Measurements from ENCODE around the gene MAP2. TPM values are rescaled to one million over a fixed set of nuclear protein-coding genes. Genes with fewer than 3 reads are reported as not detected.

MAP2 gene
- total and polyA plus RNA-seq, 2 of the 13 experiments (the other 11 are each of a cell fraction or from before 2014, with no cell fraction given): 0.08 TPM; not detected in 1

DNA sequence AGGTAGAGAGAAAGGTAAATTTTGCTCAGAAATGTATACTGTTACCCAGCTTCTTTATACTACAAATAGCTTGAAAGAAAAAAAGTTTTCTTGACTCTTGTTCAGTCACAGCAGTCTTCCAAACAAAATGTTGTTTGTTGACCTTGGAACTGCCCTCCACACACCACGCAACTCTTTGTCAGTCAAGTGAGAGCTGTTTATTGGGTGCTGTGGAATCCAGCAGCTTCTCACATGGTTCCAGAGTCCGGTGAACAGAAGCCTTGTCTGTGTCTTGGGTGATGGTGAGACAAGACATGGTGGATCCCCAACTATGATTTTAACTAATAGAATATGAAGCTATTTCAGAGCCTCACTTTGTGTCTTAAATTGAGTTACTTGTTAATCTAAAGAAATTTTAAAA is 112.5 kb downstream of the MAP2 start:
- intact Hi-C loops (cut with micrococcal nuclease; ENCODE audit: unreplicated experiment): no loop called here
- ATAC-seq: peak; percentile 66
- no peak for FAIRE-seq

GRCh38 chr2:209547726-209548125 is 123.9 kb downstream of the MAP2 start:
- Histone ChIP-seq H3K27me3 (ENCODE audit: control insufficient read depth in 1 of 2, insufficient read depth in 2 of 2, low read length in 2 of 2) (no peaks in the 10 kb centered on the region), H3K4me2 (ENCODE audit: low read depth, low read length) (no peak overlapping the region), H3K79me2 (ENCODE audit: insufficient read depth, low read length) (no peaks in the 10 kb centered on the region), H3K4me1 (ENCODE audit: insufficient read depth, low read length) (no peaks in the 10 kb centered on the region), H3K4me3 (replicated peaks in 1 of 3; ENCODE audit: insufficient read depth in 1 of 3, low read depth in 2 of 3, low read length in 3 of 3) (no peak overlapping the region), H3K27ac (ENCODE audit: extremely low read length, insufficient read depth, low read length) (no peak overlapping the region), H4K20me1 (ENCODE audit: insufficient read depth, low read length) (no peaks in the 10 kb centered on the region), H3K9ac (ENCODE audit: insufficient read depth, low read depth, low read length) (no peak overlapping the region), H3K36me3 (replicated peaks in 1 of 2; ENCODE audit: control insufficient read depth in 1 of 2, insufficient read depth in 2 of 2, low read length in 2 of 2) (no peaks in the 10 kb centered on the region), H3K9me3 (ENCODE audit: low read length) (no peaks in the 10 kb centered on the region), H2AFZ (ENCODE audit: low read length) (no peak overlapping the region)
- POLR2A ChIA-PET: no interaction called here
- TF ChIP-seq ZNF605 (CRISPR knock-in tag; IDR thresholded peaks at IDR 0.05) (no peak), ASH2L (IDR thresholded peaks at IDR 0.05; ENCODE audit: insufficient read length, low read depth, low read length) (no peak), CEBPB (IDR thresholded peaks at IDR 0.05; ENCODE audit: borderline replicate concordance, low read depth, low read length) (peak; percentile 54; the same call in 1 of the 2 replicates), U2AF2 (IDR thresholded peaks at IDR 0.05; ENCODE audit: low read depth, low read length) (no peak), ESRRA (CRISPR knock-in tag; IDR thresholded peaks at IDR 0.05; ENCODE audit: low read depth) (no peak), YEATS2 (CRISPR knock-in tag; IDR thresholded peaks at IDR 0.05; ENCODE audit: borderline replicate concordance) (no peak), ZNF577 (CRISPR knock-in tag; IDR thresholded peaks at IDR 0.05; ENCODE audit: borderline replicate concordance, low read depth) (no peak)
- no TSS peak for BruUV-seq (replicated peaks)
- whole genome bisulfite sequencing (ENCODE audit: low lambda C conversion rate): 0% methylated on average over 1 of the region's 1 CpG
- ATAC-seq (no peak), DNase-seq (ENCODE audit: low spot score) (no peak), FAIRE-seq (no peak)
- in situ Hi-C loops (cut with HindIII; ENCODE audit: extremely low pct_ligation_motif_present, low pct_unique_long_range_greater_than_20kb): no loop called here
- CTCF ChIA-PET (ENCODE audit: low intra/inter-chr PET ratio, low total read pairs): no interaction called here
- intact Hi-C loops (cut with micrococcal nuclease; ENCODE audit: unreplicated experiment): no loop called here

More for the DNA sequence above, 112.5 kb downstream of the MAP2 start:
- Histone ChIP-seq H3K4me1 (ENCODE audit: insufficient read depth, low read length) (no peaks in the 10 kb centered on the region), H4K20me1 (ENCODE audit: insufficient read depth, low read length) (no peaks in the 10 kb centered on the region), H3K79me2 (ENCODE audit: insufficient read depth, low read length) (no peaks in the 10 kb centered on the region), H2AFZ (ENCODE audit: low read length) (no peak overlapping the region), H3K4me3 (replicated peaks in 1 of 3; ENCODE audit: insufficient read depth in 1 of 3, low read depth in 2 of 3, low read length in 3 of 3) (no peak overlapping the region), H3K27ac (ENCODE audit: extremely low read length, insufficient read depth, low read length) (no peak overlapping the region), H3K36me3 (replicated peaks in 1 of 2; ENCODE audit: control insufficient read depth in 1 of 2, insufficient read depth in 2 of 2, low read length in 2 of 2) (no peaks in the 10 kb centered on the region), H3K4me2 (ENCODE audit: low read depth, low read length) (no peak overlapping the region), H3K9ac (ENCODE audit: insufficient read depth, low read depth, low read length) (no peak overlapping the region), H3K27me3 (ENCODE audit: control insufficient read depth in 1 of 2, insufficient read depth in 2 of 2, low read length in 2 of 2) (no peaks in the 10 kb centered on the region), H3K9me3 (ENCODE audit: low read length) (no peaks in the 10 kb centered on the region)
- ChIA-PET CTCF (ENCODE audit: low intra/inter-chr PET ratio, low total read pairs) (no interaction called here), POLR2A (no interaction called here)
- WGBS (ENCODE audit: low lambda C conversion rate): 3% methylated on average over 2 of the region's 2 CpGs
- in situ Hi-C loops (cut with HindIII; ENCODE audit: extremely low pct_ligation_motif_present, low pct_unique_long_range_greater_than_20kb): no loop called here
- no peak for DNase-seq (ENCODE audit: low spot score)
- TF ChIP-seq ZNF549 (CRISPR knock-in tag; IDR thresholded peaks at IDR 0.05) (no peak), ZNF782 (CRISPR knock-in tag; IDR thresholded peaks at IDR 0.05; ENCODE audit: borderline replicate concordance) (no peak), ZIK1 (CRISPR knock-in tag; IDR thresholded peaks at IDR 0.05; ENCODE audit: borderline replicate concordance, low read depth) (no peak), HNF4G (IDR thresholded peaks at IDR 0.05; ENCODE audit: borderline replicate concordance, low read depth, low read length) (no peak), HNF4G (CRISPR knock-in tag; IDR thresholded peaks at IDR 0.05; ENCODE audit: borderline replicate concordance, low read depth) (no peak), ZNF30 (CRISPR knock-in tag; IDR thresholded peaks at IDR 0.05) (no peak), FOXP1 (IDR thresholded peaks at IDR 0.05) (no peak), FOXP1 (CRISPR knock-in tag; IDR thresholded peaks at IDR 0.05) (0 out of 2 replicates have a peak, but pooled peaks have one; percentile 25)
- TF ChIP-seq, protein P1, sequence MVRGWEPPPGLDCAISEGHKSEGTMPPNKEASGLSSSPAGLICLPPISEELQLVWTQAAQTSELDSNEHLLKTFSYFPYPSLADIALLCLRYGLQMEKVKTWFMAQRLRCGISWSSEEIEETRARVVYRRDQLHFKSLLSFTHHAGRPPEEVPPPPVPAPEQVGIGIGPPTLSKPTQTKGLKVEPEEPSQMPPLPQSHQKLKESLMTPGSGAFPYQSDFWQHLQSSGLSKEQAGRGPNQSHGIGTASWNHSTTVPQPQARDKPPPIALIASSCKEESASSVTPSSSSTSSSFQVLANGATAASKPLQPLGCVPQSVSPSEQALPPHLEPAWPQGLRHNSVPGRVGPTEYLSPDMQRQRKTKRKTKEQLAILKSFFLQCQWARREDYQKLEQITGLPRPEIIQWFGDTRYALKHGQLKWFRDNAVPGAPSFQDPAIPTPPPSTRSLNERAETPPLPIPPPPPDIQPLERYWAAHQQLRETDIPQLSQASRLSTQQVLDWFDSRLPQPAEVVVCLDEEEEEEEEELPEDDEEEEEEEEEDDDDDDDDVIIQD (CRISPR knock-in tag; IDR thresholded peaks at IDR 0.05; ENCODE audit: low read depth): no peak
- BruUV-seq (replicated peaks): no TSS peak

All from HepG2 (cell line).